B cell (primary cell): Measurements from ENCODE around the gene MFRP. TPM values are rescaled to one million over a fixed set of nuclear protein-coding genes. Genes with fewer than 3 reads are reported as not detected.

ENCODE experiments used
- ATAC-seq: fragments of 200-7000 bp; cut with Tn5 transposase; one replicate; pipeline ENCODE4 v1.10.0; 2021; ENCODE audit warnings: low read depth, mild to moderate bottlenecking, moderate number of reproducible peaks, moderate library complexity
- CTCF ChIA-PET: fragments of 350-600 bp; sonication (Branson Sonifier 250); formaldehyde crosslinking; loops from one replicate; lab custom pipeline; 2021; ENCODE audit warnings: antibody characterized with exemption, inconsistent platforms; lab: Charles Lee
- POLR2A ChIA-PET: fragments of 350-600 bp; sonication (Branson Sonifier 250); formaldehyde crosslinking; loops from one replicate; lab custom pipeline; 2021; ENCODE audit warnings: antibody characterized with exemption; lab: Charles Lee
- DNase-seq: peaks from one replicate; pipeline ENCODE4 v3.0.0; 2013
- H2AFZ ChIP-seq: 2 replicates; pipeline ENCODE4 v1.6.1; 2012; ENCODE audit warnings: mild to moderate bottlenecking, low read depth, low read length; ENCODE audit not compliant: insufficient read depth, poor library complexity, severe bottlenecking
- H3K27ac ChIP-seq, 2 donors: 1 replicate in 1 of 2; 2 replicates in 1 of 2; pipeline ENCODE4 v1.5.1; 2012 to 2013; ENCODE audit warnings: low read length in 2 of 2, mild to moderate bottlenecking in 2 of 2, moderate library complexity in 1 of 2
- H3K27me3 ChIP-seq, 4 experiments: fragments of 200-600 bp in 1 of 4; sonication (generic) in 1 of 4; replicated peaks in 1 of 4; 1 replicate in 2 of 4; 2 replicates in 2 of 4; pipeline versions ENCODE4 v1.6.1 to v1.7.0; 2013 to 2016; ENCODE audit warnings: low read length in 3 of 4, mild to moderate bottlenecking in 2 of 4, mixed read lengths in 1 of 4, moderate library complexity in 1 of 4; ENCODE audit not compliant: insufficient read depth in 4 of 4, control insufficient read depth in 3 of 4; ENCODE audit errors: control extremely low read depth in 1 of 4
- H3K36me3 ChIP-seq, 2 experiments: replicated peaks in 1 of 2; 1 replicate in 1 of 2; 2 replicates in 1 of 2; pipeline versions ENCODE4 v1.6.1 to v1.7.1; 2013; ENCODE audit warnings: low read length in 1 of 2; ENCODE audit not compliant: insufficient read depth in 2 of 2, control insufficient read depth in 1 of 2; ENCODE audit errors: control extremely low read depth in 1 of 2, extremely low read depth in 1 of 2
- H3K4me1 ChIP-seq, 2 donors: fragments of 200-600 bp in 1 of 2; sonication (generic) in 1 of 2; 1 replicate in 1 of 2; 2 replicates in 1 of 2; pipeline versions ENCODE4 v1.5.1 to v1.6.1; 2013 to 2017; ENCODE audit warnings: low read length in 2 of 2; ENCODE audit not compliant: control insufficient read depth in 2 of 2, insufficient read depth in 2 of 2
- H3K4me2 ChIP-seq: replicated peaks from 2 replicates; pipeline ENCODE3; 2012; ENCODE audit warnings: mild to moderate bottlenecking, low read depth, low read length; ENCODE audit not compliant: poor library complexity, severe bottlenecking
- H3K4me3 ChIP-seq, 5 experiments: fragments of 200-600 bp in 1 of 5; sonication (generic) in 1 of 5; 1 replicate in 3 of 5; 2 replicates in 2 of 5; pipeline versions ENCODE4 v1.5.1 to v1.7.0; 2011 to 2016; ENCODE audit warnings: low read length in 4 of 5, mild to moderate bottlenecking in 4 of 5, low read depth in 2 of 5, control low read depth in 1 of 5, moderate library complexity in 1 of 5; ENCODE audit not compliant: insufficient read depth in 1 of 5; ENCODE audit errors: control extremely low read depth in 1 of 5, extremely low read depth in 1 of 5
- H3K79me2 ChIP-seq: fragments of 200-600 bp; sonication (generic); one replicate; pipeline ENCODE4 v1.6.0; 2016; ENCODE audit warnings: low read length; ENCODE audit not compliant: control insufficient read depth, insufficient read depth
- H3K9ac ChIP-seq: fragments of 200-600 bp; sonication (generic); 2 replicates; pipeline ENCODE4 v1.6.1; 2017; ENCODE audit warnings: mild to moderate bottlenecking, low read length, moderate library complexity
- H3K9me3 ChIP-seq, 3 donors: one replicate each; pipeline versions ENCODE4 v1.6.1 to v1.7.1; 2013; ENCODE audit warnings: low read length in 2 of 3; ENCODE audit not compliant: control insufficient read depth in 2 of 3, insufficient read depth in 1 of 3; ENCODE audit errors: control extremely low read depth in 1 of 3
- H4K20me1 ChIP-seq: 2 replicates; pipeline ENCODE4 v1.6.0; 2012; ENCODE audit warnings: mild to moderate bottlenecking, low read length; ENCODE audit not compliant: insufficient read depth, control insufficient read depth, poor library complexity, severe bottlenecking
- H3K27ac Mint-ChIP-seq: one replicate; pipeline ENCODE4 v1.8.0; 2021; ENCODE audit warnings: mixed read lengths
- H3K27me3 Mint-ChIP-seq: one replicate; pipeline ENCODE4 v1.8.0; 2021; ENCODE audit warnings: mixed read lengths
- H3K4me1 Mint-ChIP-seq: one replicate; pipeline ENCODE4 v1.8.0; 2021; ENCODE audit warnings: mixed read lengths
- H3K4me3 Mint-ChIP-seq: one replicate; pipeline ENCODE4 v1.8.0; 2021; ENCODE audit warnings: mixed read lengths
- H3K9me3 Mint-ChIP-seq: one replicate; pipeline ENCODE4 v1.8.0; 2022; ENCODE audit warnings: mixed read lengths; ENCODE audit not compliant: insufficient read depth
- EZH2 ChIP-seq: IDR thresholded peaks from 2 replicates; pipeline ENCODE4 v1.6.1; 2012; ENCODE audit warnings: borderline replicate concordance, low read depth, mild to moderate bottlenecking, moderate library complexity, low read length; ENCODE audit not compliant: insufficient read depth, poor library complexity, severe bottlenecking
- WGBS: methylation state at CpG from one replicate; pipeline ENCODE4 v1.1.5; 2013; ENCODE audit warnings: missing lambda C conversion rate; ENCODE audit not compliant: insufficient coverage; 5-methylcytosine and 5-hydroxymethylcytosine counted together
- intact Hi-C: fragments of 100-400 bp; cut with micrococcal nuclease; formaldehyde crosslinking; loops from one replicate; pipeline ENCODE4 v1.10.0; 2022
- polyA plus RNA-seq: library from polyadenylated mRNA; depleted of rRNA; stranded (reverse); fragments of >200 nt; gene quantifications from 2 replicates; pipeline ENCODE4 v1.2.3, GENCODE V29; 2012
- total RNA-seq, 2 donors: library from RNA; stranded (reverse); fragments of 120-200 nt in 1 of 2; gene quantifications; 1 replicate in 1 of 2; 2 replicates in 1 of 2; pipeline versions ENCODE4 v1.2.3 to v1.2.4, GENCODE V29; 2013 to 2022
- TF ChIP-seq, protein P1 (sequence below): fragments of 200-600 bp; IDR thresholded peaks from one replicate; pipeline ENCODE4 v1.8.0; 2022; ENCODE audit warnings: antibody characterized with exemption, mild to moderate bottlenecking

MFRP gene
- total and polyA plus RNA-seq, 2 donors (not counting 1 experiment from before 2014, with no cell fraction given) = not detected

DNA sequence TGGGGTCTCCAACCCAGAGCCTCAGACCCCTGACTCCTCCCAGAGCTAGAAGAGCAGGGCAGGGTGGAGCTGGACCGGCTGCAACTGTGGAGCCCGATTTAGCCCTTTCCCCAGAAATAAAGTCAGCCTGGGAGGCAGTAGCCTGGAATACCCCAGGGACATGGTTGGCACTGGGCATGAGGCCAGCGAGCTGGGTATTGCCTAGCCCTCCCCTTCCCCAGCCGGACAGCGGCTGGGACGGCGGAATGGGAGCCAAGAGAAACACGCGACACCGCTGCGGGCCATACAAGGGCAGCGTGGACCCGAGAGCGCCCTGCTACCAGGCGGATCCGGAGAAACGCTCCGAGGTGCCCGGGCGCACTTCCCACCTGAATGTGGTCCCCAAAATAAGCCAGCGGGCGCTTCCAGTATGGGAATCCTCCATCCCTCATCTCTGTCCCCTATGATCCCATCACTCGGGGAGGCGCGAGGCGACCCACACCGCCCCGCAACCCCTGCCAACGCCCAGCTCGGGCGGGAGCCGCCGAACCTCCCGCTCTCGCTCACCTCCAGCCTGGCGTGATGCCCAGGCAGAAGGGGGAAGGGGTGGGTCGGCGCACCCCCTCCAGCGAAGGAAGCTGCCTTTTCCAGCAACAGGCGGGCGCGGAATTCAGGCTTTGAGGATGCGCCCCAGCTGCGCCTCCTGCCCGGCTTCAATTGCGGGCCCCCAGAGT lies 30.3 kb downstream of the MFRP start:
- Histone ChIP-seq H2AFZ (peak overlapping the region; percentile 59), H3K27me3 (peaks cover 0 to 61% (median 22%) of the 10 kb centered on the region in 4 experiments), H3K4me2 (peak overlapping the region; percentile 83), H3K4me3 (peak overlapping the region; percentile 15 to 60 (median 44)), H3K9me3 (peaks cover 0 to 9% (median 0%) of the 10 kb centered on the region in 3 donors), H4K20me1 (no peaks in the 10 kb centered on the region), H3K4me1 (peaks cover 30 to 46% of the 10 kb centered on the region in 2 donors), H3K36me3 (no peaks in the 10 kb centered on the region), H3K27ac (no peak overlapping the region), H3K79me2 (no peaks in the 10 kb centered on the region), H3K9ac (peak overlapping the region; percentile 62)
- 1% methylated on average over 46 of the region's 46 CpGs for WGBS
- Mint-ChIP-seq H3K4me3 (peak overlapping the region; percentile 83), H3K27ac (no peak overlapping the region), H3K27me3 (peaks cover 13% of the 10 kb centered on the region), H3K4me1 (peaks cover 29% of the 10 kb centered on the region), H3K9me3 (no peaks in the 10 kb centered on the region)
- no peak for TF ChIP-seq EZH2
- TF ChIP-seq, protein P1, sequence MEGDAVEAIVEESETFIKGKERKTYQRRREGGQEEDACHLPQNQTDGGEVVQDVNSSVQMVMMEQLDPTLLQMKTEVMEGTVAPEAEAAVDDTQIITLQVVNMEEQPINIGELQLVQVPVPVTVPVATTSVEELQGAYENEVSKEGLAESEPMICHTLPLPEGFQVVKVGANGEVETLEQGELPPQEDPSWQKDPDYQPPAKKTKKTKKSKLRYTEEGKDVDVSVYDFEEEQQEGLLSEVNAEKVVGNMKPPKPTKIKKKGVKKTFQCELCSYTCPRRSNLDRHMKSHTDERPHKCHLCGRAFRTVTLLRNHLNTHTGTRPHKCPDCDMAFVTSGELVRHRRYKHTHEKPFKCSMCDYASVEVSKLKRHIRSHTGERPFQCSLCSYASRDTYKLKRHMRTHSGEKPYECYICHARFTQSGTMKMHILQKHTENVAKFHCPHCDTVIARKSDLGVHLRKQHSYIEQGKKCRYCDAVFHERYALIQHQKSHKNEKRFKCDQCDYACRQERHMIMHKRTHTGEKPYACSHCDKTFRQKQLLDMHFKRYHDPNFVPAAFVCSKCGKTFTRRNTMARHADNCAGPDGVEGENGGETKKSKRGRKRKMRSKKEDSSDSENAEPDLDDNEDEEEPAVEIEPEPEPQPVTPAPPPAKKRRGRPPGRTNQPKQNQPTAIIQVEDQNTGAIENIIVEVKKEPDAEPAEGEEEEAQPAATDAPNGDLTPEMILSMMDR = no peak
- ATAC-seq = no peak
- DNase-seq = peak; percentile 42
- ChIA-PET CTCF (interaction anchor here (1.1 to 3.5 kb wide), 4 partner anchors 7 to 214 kb away, joined by 3 to 16 read pairs (median 8); no protein-coding TSS in a partner anchor), POLR2A (interaction anchor here (0.5 kb wide), 1 partner anchor 523 kb away, joined by 3 read pairs; no protein-coding TSS in a partner anchor)
- intact Hi-C loops = no loop called here
